ENCODE results near the gene PCF11. TPM values are rescaled to one million over a fixed set of nuclear protein-coding genes. Genes with fewer than 3 reads are reported as not detected.
A peak's percentile ranks its signal among the peaks of the same experiment; 100 is the strongest.

PCF11 gene
- total and polyA plus RNA-seq, 2 of the 13 experiments (the other 11 are each of a cell fraction or from before 2014, with no cell fraction given): 40.3 to 47.7 TPM

GRCh38 chr11:83156996-83157593, at the start of gene PCF11 (continued):
- TF ChIP-seq AKNA (CRISPR knock-in tag; IDR thresholded peaks at IDR 0.05; ENCODE audit: borderline replicate concordance): 0 out of 2 replicates have a peak, but pooled peaks have one; percentile 60
- TF ChIP-seq ZEB1 (IDR thresholded peaks at IDR 0.05; ENCODE audit: insufficient replicate concordance, low read depth): no peak
- TF ChIP-seq ZBTB4 (CRISPR knock-in tag; IDR thresholded peaks at IDR 0.05; ENCODE audit: borderline replicate concordance): 0 out of 2 replicates have a peak, but pooled peaks have one; percentile 27
- TF ChIP-seq ZNF792 (CRISPR knock-in tag; IDR thresholded peaks at IDR 0.05): no peak
- TF ChIP-seq KDM4B (CRISPR knock-in tag; IDR thresholded peaks at IDR 0.05): peak; percentile 95
- TF ChIP-seq NR2F6 (IDR thresholded peaks at IDR 0.05): no peak
- no peak for TF ChIP-seq NR2F6 (CRISPR knock-in tag; IDR thresholded peaks at IDR 0.05)
- TF ChIP-seq SIX1 (CRISPR knock-in tag; IDR thresholded peaks at IDR 0.05; ENCODE audit: borderline replicate concordance): peak; percentile 23; the same call in 1 of the 2 replicates
- TF ChIP-seq ZNF446 (CRISPR knock-in tag; IDR thresholded peaks at IDR 0.05): no peak
- TF ChIP-seq SMYD3 (CRISPR knock-in tag; IDR thresholded peaks at IDR 0.05): no peak
- no peak for TF ChIP-seq RXRA (CRISPR knock-in tag; IDR thresholded peaks at IDR 0.05)
- peak; percentile 71 for TF ChIP-seq ZNF563 (CRISPR knock-in tag; IDR thresholded peaks at IDR 0.05)
- no peak for TF ChIP-seq MTA3 (CRISPR knock-in tag; IDR thresholded peaks at IDR 0.05)
- no peak for TF ChIP-seq RNF2 (conservative IDR thresholded peaks at IDR 0.05; ENCODE audit: low read depth)
- TF ChIP-seq FOXP1 (IDR thresholded peaks at IDR 0.05): no peak
- TF ChIP-seq FOXP1 (CRISPR knock-in tag; IDR thresholded peaks at IDR 0.05): no peak
- no peak for TF ChIP-seq ZNF282 (IDR thresholded peaks at IDR 0.05; ENCODE audit: partially characterized antibody)
- 0 out of 2 replicates have a peak, but pooled peaks have one; percentile 44 for TF ChIP-seq DNMT3B (CRISPR knock-in tag; conservative IDR thresholded peaks at IDR 0.05)
- no peak for TF ChIP-seq ZNF639 (CRISPR knock-in tag; conservative IDR thresholded peaks at IDR 0.05)
- no peak for TF ChIP-seq RARG (CRISPR knock-in tag; IDR thresholded peaks at IDR 0.05; ENCODE audit: low read depth)
- no peak for TF ChIP-seq PHB2 (IDR thresholded peaks at IDR 0.05; ENCODE audit: partially characterized antibody)
- no peak for TF ChIP-seq ZNF414 (CRISPR knock-in tag; IDR thresholded peaks at IDR 0.05)
- TF ChIP-seq ZNF30 (CRISPR knock-in tag; IDR thresholded peaks at IDR 0.05): no peak
- TF ChIP-seq ZSCAN9 (CRISPR knock-in tag; IDR thresholded peaks at IDR 0.05; ENCODE audit: borderline replicate concordance): peak; percentile 80; the same call in 1 of the 2 replicates
